HepG2 (cell line): ENCODE results near the gene RPL22L1. TPM values are rescaled to one million over a fixed set of nuclear protein-coding genes. Genes with fewer than 3 reads are reported as not detected.

Experiments used
- ATAC-seq: fragments of 200-7000 bp; cut with Tn5 transposase; 3 replicates; pipeline ENCODE4 v1.9.1; 2020; ENCODE audit warnings: mild to moderate bottlenecking, moderate library complexity
- BruUV-seq: library from RNA; stranded (reverse); fragments of 400-500 nt; replicated peaks from 2 replicates; lab custom pipeline; 2021; lab: Mats Ljungman, UMichigan
- CTCF ChIA-PET: fragments of 300-600 bp; formaldehyde crosslinking; extraction: SDS; loops from one replicate; lab custom pipeline; 2021; ENCODE audit warnings: low total read pairs, inconsistent platforms, low intra/inter-chr PET ratio; lab: Yijun Ruan, JAX
- POLR2A ChIA-PET: fragments of 350-600 bp; sonication (Branson Sonifier 250); formaldehyde crosslinking; loops from one replicate; lab custom pipeline; 2020; ENCODE audit warnings: antibody characterized with exemption, inconsistent platforms; lab: Yijun Ruan, JAX
- DNase-seq: peaks from one replicate; pipeline ENCODE4 v3.0.0-alpha.2; 2015; ENCODE audit warnings: low spot score
- FAIRE-seq: peaks from 3 replicates; lab custom pipeline; 2011; peaks lifted over from hg19 to GRCh38; lab: Jason Lieb, UNC
- H2AFZ ChIP-seq: one replicate; pipeline ENCODE4 v1.6.1; 2011; ENCODE audit warnings: low read length, inconsistent platforms
- H3K27ac ChIP-seq: fragments of 300-600 bp; 3 replicates; pipeline ENCODE4 v1.8.0; 2011; ENCODE audit warnings: mixed run types, mild to moderate bottlenecking, mixed read lengths, low read length, inconsistent platforms; ENCODE audit not compliant: insufficient read depth; ENCODE audit errors: extremely low read length
- H3K27me3 ChIP-seq, 2 experiments: fragments of 200-600 bp in 1 of 2; 2 replicates in 1 of 2; 3 replicates in 1 of 2; pipeline versions ENCODE4 v1.6.0 to v1.8.0; 2011; ENCODE audit warnings: low read length in 2 of 2, mild to moderate bottlenecking in 2 of 2, moderate library complexity in 2 of 2, inconsistent platforms in 1 of 2; ENCODE audit not compliant: insufficient read depth in 2 of 2, control insufficient read depth in 1 of 2
- H3K36me3 ChIP-seq, 2 experiments: fragments of 200-600 bp in 1 of 2; replicated peaks in 1 of 2; 2 replicates in 1 of 2; 3 replicates in 1 of 2; pipeline versions ENCODE4 v1.5.1 to v1.8.0; 2011; ENCODE audit warnings: low read length in 2 of 2, inconsistent platforms in 1 of 2; ENCODE audit not compliant: insufficient read depth in 2 of 2, control insufficient read depth in 1 of 2
- H3K4me1 ChIP-seq: 2 replicates; pipeline ENCODE4 v1.5.1; 2012; ENCODE audit warnings: low read length, inconsistent platforms; ENCODE audit not compliant: insufficient read depth
- H3K4me2 ChIP-seq: 2 replicates; pipeline ENCODE4 v1.6.0; 2011; ENCODE audit warnings: low read depth, low read length, inconsistent platforms
- H3K4me3 ChIP-seq, 3 experiments: fragments of 200-600 bp in 1 of 3; sonication (generic), shearing (Covaris generic) in 1 of 3; replicated peaks in 1 of 3; 2 replicates each; pipeline ENCODE4 v1.5.1; 2011 to 2016; ENCODE audit warnings: low read length in 3 of 3, inconsistent platforms in 2 of 3, low read depth in 2 of 3, mild to moderate bottlenecking in 2 of 3, control low read depth in 1 of 3, mixed read lengths in 1 of 3; ENCODE audit not compliant: insufficient read depth in 1 of 3
- H3K79me2 ChIP-seq: one replicate; pipeline ENCODE4 v1.6.1; 2011; ENCODE audit warnings: low read length, inconsistent platforms; ENCODE audit not compliant: insufficient read depth
- H3K9ac ChIP-seq: 2 replicates; pipeline ENCODE4 v1.6.0; 2011; ENCODE audit warnings: mild to moderate bottlenecking, low read depth, low read length, inconsistent platforms; ENCODE audit not compliant: insufficient read depth
- H3K9me3 ChIP-seq: 2 replicates; pipeline ENCODE4 v1.5.1; 2012; ENCODE audit warnings: mild to moderate bottlenecking, low read length
- H4K20me1 ChIP-seq: 2 replicates; pipeline ENCODE4 v1.6.0; 2011; ENCODE audit warnings: inconsistent platforms, mild to moderate bottlenecking, low read length, moderate library complexity; ENCODE audit not compliant: insufficient read depth
- CBFB ChIP-seq: sonication (generic); formaldehyde crosslinking; IDR thresholded peaks from 2 replicates; pipeline ENCODE4 v1.4.0; 2020; ENCODE audit warnings: missing genetic modification reagents
- CCAR2 ChIP-seq: fragments of 200-400 bp; formaldehyde crosslinking; optimal IDR thresholded peaks from 2 replicates; pipeline ENCODE3; 2018; ENCODE audit warnings: low read depth, mild to moderate bottlenecking, low read length, moderate library complexity
- EEA1 ChIP-seq: sonication (generic); formaldehyde crosslinking; IDR thresholded peaks from 2 replicates; pipeline ENCODE4 v1.5.1; 2020; ENCODE audit warnings: mild to moderate bottlenecking, missing genetic modification reagents, borderline replicate concordance
- ELF3 ChIP-seq: IDR thresholded peaks from 2 replicates; pipeline ENCODE4 v1.6.1; 2016; ENCODE audit warnings: missing genetic modification reagents, missing compliant biosample characterization
- FOSL1 ChIP-seq: sonication (generic); formaldehyde crosslinking; IDR thresholded peaks from 2 replicates; pipeline ENCODE4 v1.9.0; 2021; ENCODE audit warnings: missing genetic modification reagents, borderline replicate concordance
- FOXO1 ChIP-seq: sonication (generic); formaldehyde crosslinking; IDR thresholded peaks from 2 replicates; pipeline ENCODE4 v1.4.0; 2020; ENCODE audit warnings: missing genetic modification reagents
- KMT2B ChIP-seq: IDR thresholded peaks from 2 replicates; pipeline ENCODE4 v1.6.1; 2016; ENCODE audit warnings: missing genetic modification reagents, missing compliant biosample characterization
- POGZ ChIP-seq: sonication (generic); formaldehyde crosslinking; IDR thresholded peaks from 2 replicates; pipeline ENCODE4 v1.4.0; 2020; ENCODE audit warnings: mild to moderate bottlenecking, missing genetic modification reagents
- RFXAP ChIP-seq: sonication (generic); formaldehyde crosslinking; IDR thresholded peaks from 2 replicates; pipeline ENCODE4 v1.4.0; 2020; ENCODE audit warnings: missing genetic modification reagents, borderline replicate concordance
- TFDP1 ChIP-seq: IDR thresholded peaks from 2 replicates; pipeline ENCODE4 v1.6.1; 2016; ENCODE audit warnings: missing compliant biosample characterization, missing genetic modification reagents, borderline replicate concordance
- ZKSCAN1 ChIP-seq: fragments of 150-350 bp; IDR thresholded peaks from 2 replicates; pipeline ENCODE4 v1.6.1; 2014; ENCODE audit warnings: low read length
- ZNF124 ChIP-seq: sonication (generic); formaldehyde crosslinking; IDR thresholded peaks from 2 replicates; pipeline ENCODE4 v1.4.0; 2020; ENCODE audit warnings: missing genetic modification reagents
- ZNF225 ChIP-seq: sonication (generic); formaldehyde crosslinking; IDR thresholded peaks from 2 replicates; pipeline ENCODE4 v1.4.0; 2020; ENCODE audit warnings: mild to moderate bottlenecking, missing genetic modification reagents
- ZNF350 ChIP-seq: sonication (generic); formaldehyde crosslinking; IDR thresholded peaks from 2 replicates; pipeline ENCODE4 v1.4.0; 2020; ENCODE audit warnings: mild to moderate bottlenecking, low read depth, missing genetic modification reagents, borderline replicate concordance
- ZNF629 ChIP-seq: sonication (generic); formaldehyde crosslinking; conservative IDR thresholded peaks from 2 replicates; pipeline ENCODE4 v1.5.0; 2020; ENCODE audit warnings: missing genetic modification reagents
- ZSCAN21 ChIP-seq: sonication (generic); formaldehyde crosslinking; IDR thresholded peaks from 2 replicates; pipeline ENCODE4 v1.8.0; 2022; ENCODE audit warnings: mild to moderate bottlenecking, missing genetic modification reagents, moderate library complexity, borderline replicate concordance
- WGBS: methylation state at CpG from one replicate; pipeline ENCODE4 v1.1.6; 2017; ENCODE audit warnings: low lambda C conversion rate; 5-methylcytosine and 5-hydroxymethylcytosine counted together
- in situ Hi-C: cut with HindIII; loops from 2 replicates; pipeline ENCODE4 v1.10.0; 2017; ENCODE audit warnings: low pct_unique_long_range_greater_than_20kb; ENCODE audit not compliant: extremely low pct_ligation_motif_present
- intact Hi-C: fragments of 100-400 bp; cut with micrococcal nuclease; formaldehyde crosslinking; loops from one replicate; pipeline ENCODE4 v1.10.0; 2022; ENCODE audit not compliant: unreplicated experiment
- polyA plus RNA-seq, 8 experiments: library from polyadenylated mRNA; depleted of rRNA in 3 of 8; stranded (reverse) in 7 of 8; unstranded in 1 of 8; fragments of >200 nt; fragmentation: Illumina TruSeq in 4 of 8; extraction: Trizol in 4 of 8; gene quantifications; 2 replicates each; pipeline versions ENCODE4 v1.2.1 to v1.2.3, GENCODE V29; 2011 to 2016; ENCODE audit warnings: low read depth in 4 of 8, missing spikeins in 1 of 8, mixed read lengths in 1 of 8; ENCODE audit not compliant: insufficient read depth in 1 of 8
- total RNA-seq, 5 experiments: library from RNA; depleted of rRNA; stranded (reverse); fragments of >200 nt; fragmentation: Illumina TruSeq; extraction: Trizol; gene quantifications; 2 replicates each; pipeline ENCODE4 v1.2.3, GENCODE V29; 2016; ENCODE audit warnings: low read depth in 1 of 5
- TF ChIP-seq, protein P1 (sequence below): sonication (generic); formaldehyde crosslinking; IDR thresholded peaks from 2 replicates; pipeline ENCODE4 v1.4.0; 2020; ENCODE audit warnings: missing genetic modification reagents, borderline replicate concordance

RPL22L1 gene
- total and polyA plus RNA-seq, 2 of the 13 experiments (the other 11 are each of a cell fraction or from before 2014, with no cell fraction given), result 42.7 to 152 TPM

- Histone ChIP-seq H3K36me3 (no peaks in the 10 kb centered on the region), H3K27me3 (peaks cover 0 to 26% of the 10 kb centered on the region in 2 experiments; a peak in 1 of 5 replicates), H3K4me1 (peaks cover 6% of the 10 kb centered on the region; the same call in 1 of the 2 replicates), H4K20me1 (no peaks in the 10 kb centered on the region; the same call in 1 of the 2 replicates), H2AFZ (no peak overlapping the region), H3K79me2 (no peaks in the 10 kb centered on the region), H3K27ac (no peak overlapping the region), H3K9me3 (no peaks in the 10 kb centered on the region), H3K4me2 (no peak overlapping the region)
- ATAC-seq (no peak), FAIRE-seq (no peak), DNase-seq (no peak)
- POLR2A ChIA-PET, result no interaction called here
- intact Hi-C loops (no loop called here), in situ Hi-C loops (loop anchor here (10.0 to 25.0 kb wide), 2 partner anchors 392 to 504 kb away; no protein-coding TSS in a partner anchor)
- 0% methylated on average over 2 of the region's 2 CpGs for WGBS
- CTCF ChIA-PET, result no interaction called here
- TF ChIP-seq ZNF225 (CRISPR knock-in tag), result no peak
- no peak for TF ChIP-seq POGZ (CRISPR knock-in tag)
- TF ChIP-seq ZNF124 (CRISPR knock-in tag), result no peak
- no peak for TF ChIP-seq TFDP1 (CRISPR knock-in tag)
- TF ChIP-seq EEA1, result no peak
- no peak for TF ChIP-seq RFXAP (CRISPR knock-in tag)
- no peak for TF ChIP-seq ZNF629 (CRISPR knock-in tag)
- TF ChIP-seq ELF3 (CRISPR knock-in tag), result no peak
- TF ChIP-seq FOXO1 (CRISPR knock-in tag), result no peak
- TF ChIP-seq CCAR2, result no peak
- no peak for TF ChIP-seq ZKSCAN1
- TF ChIP-seq FOSL1 (CRISPR knock-in tag), result no peak
- TF ChIP-seq, protein P1, sequence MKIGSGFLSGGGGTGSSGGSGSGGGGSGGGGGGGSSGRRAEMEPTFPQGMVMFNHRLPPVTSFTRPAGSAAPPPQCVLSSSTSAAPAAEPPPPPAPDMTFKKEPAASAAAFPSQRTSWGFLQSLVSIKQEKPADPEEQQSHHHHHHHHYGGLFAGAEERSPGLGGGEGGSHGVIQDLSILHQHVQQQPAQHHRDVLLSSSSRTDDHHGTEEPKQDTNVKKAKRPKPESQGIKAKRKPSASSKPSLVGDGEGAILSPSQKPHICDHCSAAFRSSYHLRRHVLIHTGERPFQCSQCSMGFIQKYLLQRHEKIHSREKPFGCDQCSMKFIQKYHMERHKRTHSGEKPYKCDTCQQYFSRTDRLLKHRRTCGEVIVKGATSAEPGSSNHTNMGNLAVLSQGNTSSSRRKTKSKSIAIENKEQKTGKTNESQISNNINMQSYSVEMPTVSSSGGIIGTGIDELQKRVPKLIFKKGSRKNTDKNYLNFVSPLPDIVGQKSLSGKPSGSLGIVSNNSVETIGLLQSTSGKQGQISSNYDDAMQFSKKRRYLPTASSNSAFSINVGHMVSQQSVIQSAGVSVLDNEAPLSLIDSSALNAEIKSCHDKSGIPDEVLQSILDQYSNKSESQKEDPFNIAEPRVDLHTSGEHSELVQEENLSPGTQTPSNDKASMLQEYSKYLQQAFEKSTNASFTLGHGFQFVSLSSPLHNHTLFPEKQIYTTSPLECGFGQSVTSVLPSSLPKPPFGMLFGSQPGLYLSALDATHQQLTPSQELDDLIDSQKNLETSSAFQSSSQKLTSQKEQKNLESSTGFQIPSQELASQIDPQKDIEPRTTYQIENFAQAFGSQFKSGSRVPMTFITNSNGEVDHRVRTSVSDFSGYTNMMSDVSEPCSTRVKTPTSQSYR, result no peak
- no peak for TF ChIP-seq KMT2B (CRISPR knock-in tag)
- no peak for TF ChIP-seq CBFB (CRISPR knock-in tag)
- TF ChIP-seq ZNF350 (CRISPR knock-in tag), result no peak
- TF ChIP-seq ZSCAN21 (CRISPR knock-in tag), result no peak
- TF ChIP-seq, all 625 proteins: peak for 0
- Histone ChIP-seq H3K4me3 (no peak overlapping the region), H3K9ac (no peak overlapping the region)
- no TSS peak for BruUV-seq
Observed at GRCh38 chr3:170816341-170816740, 53.7 kb downstream of the RPL22L1 start.
